Fibroblast of the conjunctiva (primary cell): Measurements from ENCODE around the gene VCP.

Experiments
- DNase-seq: peaks from one replicate; pipeline ENCODE4 v3.0.0-alpha.2; 2010; ENCODE audit warnings: low read depth

VCP gene

DNA sequence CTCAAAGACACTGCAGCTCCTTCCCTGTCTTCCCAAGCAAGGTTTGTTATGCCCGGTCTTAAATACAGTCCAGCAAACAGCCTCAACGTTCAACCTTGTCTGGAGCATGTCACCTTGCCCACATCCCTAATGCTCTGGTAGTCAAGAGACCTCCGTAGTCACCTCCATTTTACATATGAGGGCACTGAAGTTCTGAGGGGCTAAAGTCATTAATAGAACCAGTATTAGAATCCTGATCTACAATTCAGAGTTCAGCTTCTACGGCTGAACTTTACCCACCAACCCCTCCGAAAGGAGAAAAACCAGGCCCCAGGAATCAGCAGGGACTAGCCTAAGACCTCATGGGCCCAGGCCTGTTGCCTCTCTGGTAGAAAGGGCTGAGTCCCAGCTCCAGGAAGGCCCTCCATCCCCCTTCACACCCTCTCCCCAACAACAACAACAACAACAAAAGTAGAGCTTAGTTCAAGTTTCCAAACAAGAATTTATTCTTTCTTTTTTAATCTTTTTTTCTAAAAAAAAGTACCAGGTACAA, 31.3 kb upstream of the VCP start:
- no peak for DNase-seq

- peak; percentile 93 for DNase-seq
Measured at GRCh38 chr9:35102769-35103659, 30.6 kb upstream of the VCP start, which contains the start of gene STOML2. TSS of gene STOML2 (minus strand) at chr9:35103131. CDS start at chr9:35103094, 37 bp downstream.

- no peak for DNase-seq
Measured at GRCh38 chr9:35102465-35102768, 30.0 kb upstream of the VCP start.

GRCh38 chr9:35097573-35097972, 25.1 kb upstream of the VCP start:
- no peak for DNase-seq

DNA sequence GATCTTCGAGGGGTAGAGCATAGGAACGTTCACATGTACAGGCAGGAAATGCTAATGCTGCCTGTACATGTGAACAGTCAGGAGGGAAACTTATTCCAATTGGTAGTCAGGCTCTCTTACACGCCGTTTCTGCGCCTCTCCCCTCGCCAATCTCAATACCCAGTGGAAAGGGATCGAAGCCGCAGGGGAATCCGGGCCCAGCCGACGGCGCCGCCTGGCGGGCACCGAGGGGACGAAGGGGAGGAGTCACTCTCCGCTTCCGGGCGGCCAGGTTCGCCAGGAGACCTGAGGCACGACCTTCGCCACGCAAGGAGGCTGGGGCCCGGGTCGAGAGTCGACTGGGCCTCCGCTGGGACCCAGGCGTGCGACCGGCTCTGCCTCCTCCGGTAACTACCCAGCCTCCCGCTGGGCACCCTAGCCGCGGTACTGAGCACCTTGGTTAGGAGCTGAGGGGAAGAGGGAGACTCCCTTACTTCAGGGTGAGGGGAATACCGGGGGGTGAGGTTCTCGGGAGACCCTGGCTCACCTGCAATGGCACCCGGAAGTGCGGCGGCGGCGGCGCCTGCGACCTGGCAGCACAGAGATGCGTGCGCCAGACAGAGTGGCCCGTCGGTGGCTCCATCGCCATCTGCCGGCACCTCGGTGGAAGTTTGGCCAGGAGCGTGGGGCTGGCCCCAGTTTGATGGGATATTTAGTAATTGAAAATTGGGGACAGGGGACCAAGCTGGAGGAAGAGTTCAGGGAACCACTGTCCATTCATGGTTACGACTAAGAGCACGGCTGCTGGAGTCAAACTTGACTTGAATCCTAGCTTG, 23.8 kb upstream of the VCP start, which contains the start of gene PIGO:
TSS of gene PIGO (minus strand) at position 557 of the 815 bp plus-strand sequence. CDS start 1,026 bp downstream, outside the sequence.
- peak; percentile 68 for DNase-seq

- no peak for DNase-seq
Measured at GRCh38 chr9:35091536-35091935, 19.1 kb upstream of the VCP start.

DNA sequence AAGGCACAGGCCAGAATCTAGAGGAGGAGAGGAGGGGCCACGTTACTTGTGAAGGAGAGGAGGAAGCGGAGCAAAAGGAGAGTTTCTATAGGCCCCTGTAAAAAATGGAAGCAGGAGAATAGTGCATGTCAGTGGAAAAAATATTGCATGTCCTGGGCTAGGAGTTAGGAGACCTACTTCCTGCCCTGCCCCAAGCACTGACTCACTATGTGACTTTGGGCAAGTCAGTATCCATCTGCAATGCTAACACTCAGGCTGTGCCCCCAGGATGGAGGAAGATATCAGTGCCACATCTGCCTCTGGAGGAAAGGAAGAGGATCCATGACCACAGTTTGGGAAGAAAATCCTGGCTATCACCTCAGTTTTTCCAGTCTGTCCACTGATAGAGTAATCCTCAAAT, 17.0 kb upstream of the VCP start:
- DNase-seq = no peak

DNA sequence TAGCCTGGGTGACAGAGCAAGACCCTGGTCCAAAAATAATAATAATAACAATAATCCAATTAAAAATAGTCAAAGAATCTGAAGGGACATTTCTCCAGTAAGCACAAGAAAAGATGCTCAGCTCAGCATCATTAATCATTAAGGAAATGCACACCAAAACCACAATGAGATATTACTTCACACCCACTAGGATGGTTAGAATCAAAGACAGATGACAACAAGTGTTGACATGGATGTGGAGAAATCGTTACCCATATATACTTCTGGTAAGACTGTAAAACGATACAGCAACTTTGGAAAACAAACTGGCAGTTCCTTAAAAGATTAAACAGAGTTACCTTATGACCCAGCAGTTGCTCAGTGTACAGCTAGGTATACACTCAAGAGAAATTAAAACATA, 12.7 kb upstream of the VCP start:
- DNase-seq = no peak

GRCh38 chr9:35079426-35080341, 7.3 kb upstream of the VCP start, which contains the start of gene FANCG:
TSS of gene FANCG (minus strand) at chr9:35079942. CDS start at chr9:35079524, 418 bp downstream.
- peak; percentile 81 for DNase-seq

GRCh38 chr9:35079041-35079425, 6.6 kb upstream of the VCP start:
- DNase-seq = no peak

GRCh38 chr9:35078066-35078465, 5.6 kb upstream of the VCP start:
- DNase-seq = no peak

GRCh38 chr9:35076848-35077247, 4.4 kb upstream of the VCP start:
- no peak for DNase-seq

GRCh38 chr9:35075358-35075757, 2.9 kb upstream of the VCP start:
- DNase-seq = no peak

- no peak for DNase-seq
Measured at GRCh38 chr9:35074791-35075190, 2.4 kb upstream of the VCP start.

DNA sequence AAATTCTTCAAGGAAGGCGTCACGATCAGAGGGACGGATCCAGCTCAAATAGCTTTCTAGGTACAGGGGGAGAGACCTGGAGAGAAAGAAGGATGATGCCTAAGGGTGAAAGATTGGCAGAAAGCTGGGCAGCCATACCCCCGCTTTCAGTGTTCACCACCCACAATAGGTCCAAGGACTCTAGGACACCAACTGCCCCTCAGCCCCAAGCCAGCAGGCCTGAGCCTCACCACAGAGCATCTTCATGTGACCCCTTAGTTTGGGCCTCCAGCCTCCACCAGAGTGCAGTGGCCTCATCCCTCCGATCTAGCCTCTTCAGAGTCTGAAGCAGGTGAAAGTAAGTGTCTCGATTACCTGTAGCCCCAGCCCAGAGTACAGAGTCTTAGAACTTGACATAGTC, 1.7 kb upstream of the VCP start:
- DNase-seq = no peak

DNA sequence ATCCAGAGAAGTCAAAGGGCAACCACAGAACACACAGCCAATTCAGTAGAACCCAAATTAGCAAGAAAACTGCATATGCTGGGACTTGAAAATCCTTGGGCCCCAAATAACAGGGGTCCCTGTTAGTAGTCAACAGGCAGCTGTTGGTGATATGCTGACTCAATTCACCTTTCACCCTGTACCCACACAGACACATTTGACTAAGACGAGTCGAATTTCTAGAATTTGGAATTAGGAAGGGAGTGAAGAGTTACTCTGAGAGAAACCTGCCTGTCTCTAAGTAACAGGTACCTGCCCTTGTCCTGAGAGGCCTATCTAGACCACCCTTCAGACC, 821 bp upstream of the VCP start:
- no peak for DNase-seq

DNA sequence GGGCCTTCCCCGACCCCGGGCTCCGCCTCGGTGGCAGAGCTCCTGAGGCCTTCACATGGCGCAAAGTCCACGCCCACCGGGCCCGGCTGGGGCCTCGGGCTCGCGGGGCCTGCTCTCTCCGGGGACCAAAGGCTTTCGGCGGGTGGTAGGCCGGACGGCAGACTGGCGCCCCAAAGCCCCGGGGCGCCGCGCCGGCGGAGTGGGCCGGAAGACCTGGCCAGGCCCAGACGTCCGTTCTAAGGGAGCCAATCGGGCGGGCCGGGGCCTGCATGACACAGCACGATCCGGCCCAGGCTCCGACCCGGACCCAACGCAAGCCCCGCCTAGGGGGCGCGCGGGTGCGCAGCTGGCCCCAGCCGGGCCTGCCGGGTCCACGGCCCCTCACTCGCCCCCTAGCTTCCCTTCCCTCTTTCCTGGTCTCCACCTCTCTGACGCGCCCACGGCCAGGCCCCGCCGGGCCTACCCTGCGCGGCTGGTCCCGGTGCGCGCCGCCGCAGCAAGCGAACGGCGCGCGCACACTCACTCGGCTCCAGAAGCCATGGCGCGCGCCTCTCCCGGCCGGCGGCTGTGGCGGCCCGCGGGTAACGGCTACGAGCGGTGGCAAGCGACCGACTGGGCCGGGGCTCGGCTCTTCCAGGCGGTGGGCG, 488 bp downstream of the VCP start:
- peak; percentile 82 for DNase-seq

DNA sequence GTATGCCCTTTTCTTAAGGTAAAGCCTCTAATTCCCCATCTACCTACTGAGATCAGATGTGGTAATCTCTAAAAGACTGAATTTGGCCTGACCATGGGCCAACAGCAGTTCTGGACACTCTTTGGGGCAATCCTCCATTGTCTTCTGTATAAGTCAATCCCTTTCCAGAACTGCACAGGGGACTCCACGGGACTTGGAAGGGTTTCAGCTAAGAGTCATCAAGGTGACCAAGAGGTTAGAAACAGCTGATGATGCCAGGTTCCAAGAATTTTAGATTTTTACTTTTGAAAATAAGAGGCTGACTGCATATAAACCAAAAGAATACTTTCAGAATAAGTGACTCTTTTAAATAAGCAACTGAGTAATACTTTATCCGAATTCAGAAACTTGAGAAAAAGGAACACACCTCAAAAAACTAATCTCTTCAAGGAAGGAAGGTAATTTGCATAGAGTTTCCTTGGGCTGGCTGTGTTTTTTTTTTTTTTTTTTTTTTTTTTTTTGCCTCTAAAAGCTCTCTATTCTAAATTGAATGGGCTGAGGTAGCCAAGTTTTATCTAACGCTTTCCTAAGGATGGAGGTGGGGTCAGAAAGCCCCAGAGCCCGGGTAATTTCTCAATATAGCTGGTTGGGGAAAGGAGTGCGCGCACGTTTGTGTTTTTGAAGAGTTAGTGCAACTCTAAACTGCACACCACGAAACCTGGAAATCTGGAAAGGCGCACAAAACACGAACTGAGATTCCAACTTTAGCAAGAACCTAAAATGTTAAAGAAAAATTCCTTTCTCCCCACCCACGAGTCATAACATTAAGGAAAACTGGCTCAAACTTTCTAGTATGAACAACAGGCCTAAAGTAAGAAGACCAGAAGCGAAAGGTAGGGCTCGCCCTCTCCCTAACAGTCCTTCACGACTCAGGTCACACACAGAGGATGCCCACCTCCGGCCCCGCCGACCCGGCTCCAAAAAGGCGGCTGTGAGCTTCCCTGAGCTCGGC, 1.3 kb downstream of the VCP start:
- no peak for DNase-seq

- DNase-seq = no peak
Measured at GRCh38 chr9:35069020-35069419, 3.4 kb downstream of the VCP start.

DNA sequence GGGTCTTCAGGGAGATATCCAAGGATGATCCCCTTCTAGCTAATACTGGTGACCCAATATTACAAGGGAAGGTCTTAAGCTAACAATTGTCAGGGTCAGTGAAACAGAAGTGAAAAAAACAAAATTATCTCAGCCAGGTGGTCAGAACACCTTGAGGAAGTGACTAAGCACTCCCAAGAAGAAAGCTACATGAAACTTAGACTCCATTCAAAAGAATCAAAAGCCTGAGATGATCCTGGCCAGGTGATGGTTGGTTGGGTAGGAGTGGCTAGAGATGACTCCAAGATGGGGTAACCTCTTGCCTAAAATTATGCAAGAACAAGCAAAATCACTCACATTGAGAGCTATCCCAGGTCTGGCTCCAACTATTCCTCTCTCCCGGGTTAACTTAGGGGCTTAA, 5.4 kb downstream of the VCP start:
- DNase-seq = no peak
